GM11168 (cell line): ENCODE data around the gene CDC42EP2.

Experiments
- in situ Hi-C: fragments of 300-500 bp; cut with MboI; formaldehyde crosslinking; loops from one replicate; pipeline ENCODE4 v1.12.0; 2022; ENCODE audit warnings: low sequenced_read_pairs; ENCODE audit not compliant: unreplicated experiment

Gene CDC42EP2

GRCh38 chr11:65353900-65354264 lies 39.2 kb downstream of the CDC42EP2 start:
- in situ Hi-C loops, result no loop called here

- in situ Hi-C loops, result no loop called here
Observed at GRCh38 chr11:65354265-65355012, 39.8 kb downstream of the CDC42EP2 start, which contains the start of gene TIGD3. TIGD3 (plus strand) TSS chr11:65354751; CDS start chr11:65355809, 1,058 bp downstream.

GRCh38 chr11:65355013-65355775 lies 40.5 kb downstream of the CDC42EP2 start:
- in situ Hi-C loops, result no loop called here

- in situ Hi-C loops, result no loop called here
Observed at GRCh38 chr11:65355776-65356393, 41.2 kb downstream of the CDC42EP2 start.

- in situ Hi-C loops, result no loop called here
Observed at GRCh38 chr11:65356394-65356972, 41.8 kb downstream of the CDC42EP2 start.

- in situ Hi-C loops, result no loop called here
Observed at GRCh38 chr11:65357856-65358356, 43.2 kb downstream of the CDC42EP2 start.

- in situ Hi-C loops, result no loop called here
Observed at GRCh38 chr11:65362320-65362931, 47.8 kb downstream of the CDC42EP2 start.

- in situ Hi-C loops, result no loop called here
Observed at GRCh38 chr11:65362966-65363365, 48.3 kb downstream of the CDC42EP2 start.

- in situ Hi-C loops, result no loop called here
Observed at GRCh38 chr11:65363770-65364169, 49.1 kb downstream of the CDC42EP2 start.

- in situ Hi-C loops, result no loop called here
Observed at GRCh38 chr11:65366340-65366773, 51.7 kb downstream of the CDC42EP2 start.

- in situ Hi-C loops, result no loop called here
Observed at GRCh38 chr11:65370659-65371049, 56.0 kb downstream of the CDC42EP2 start.
